Type B pancreatic cell (in vitro differentiated cells): Measurements from ENCODE around the gene SBNO2. TPM values are rescaled to one million over a fixed set of nuclear protein-coding genes. Genes with fewer than 3 reads are reported as not detected.
A peak's percentile ranks its signal among the peaks of the same experiment; 100 is the strongest.

ENCODE experiments used
- DNase-seq: peaks from one replicate; pipeline ENCODE4 v3.0.0; 2021; ENCODE audit warnings: mixed read lengths; ENCODE audit not compliant: unreplicated experiment; ENCODE audit errors: extremely low spot score
- H3K27ac Mint-ChIP-seq: 2 replicates; pipeline ENCODE4 v1.8.0; 2021; ENCODE audit warnings: mild to moderate bottlenecking, mixed read lengths
- H3K27me3 Mint-ChIP-seq: 2 replicates; pipeline ENCODE4 v1.8.0; 2021; ENCODE audit warnings: mixed read lengths
- H3K36me3 Mint-ChIP-seq: 2 replicates; pipeline ENCODE4 v1.8.0; 2021; ENCODE audit warnings: mixed read lengths
- H3K4me1 Mint-ChIP-seq: one replicate; pipeline ENCODE4 v1.8.0; 2021; ENCODE audit warnings: mixed read lengths; ENCODE audit not compliant: unreplicated experiment
- H3K4me3 Mint-ChIP-seq: 2 replicates; pipeline ENCODE4 v1.8.0; 2021; ENCODE audit warnings: mild to moderate bottlenecking, mixed read lengths
- H3K9me3 Mint-ChIP-seq: 2 replicates; pipeline ENCODE4 v1.8.0; 2021; ENCODE audit warnings: mixed read lengths
- long read RNA-seq: library from polyadenylated mRNA; unstranded; transcript quantifications from one replicate; pipeline ENCODE4 v2.0.0, GENCODE V29; 2020
- total RNA-seq: library from RNA; stranded (reverse); gene quantifications from 2 replicates; pipeline ENCODE4 v1.2.1, GENCODE V29; 2021; ENCODE audit warnings: low replicate concordance
- TF ChIP-seq, protein P1 (sequence below): fragments of 200-600 bp; sonication (generic); conservative IDR thresholded peaks from 2 replicates; pipeline ENCODE4 v1.5.0; 2021; ENCODE audit warnings: antibody characterized with exemption, mild to moderate bottlenecking

Gene SBNO2, protein sequence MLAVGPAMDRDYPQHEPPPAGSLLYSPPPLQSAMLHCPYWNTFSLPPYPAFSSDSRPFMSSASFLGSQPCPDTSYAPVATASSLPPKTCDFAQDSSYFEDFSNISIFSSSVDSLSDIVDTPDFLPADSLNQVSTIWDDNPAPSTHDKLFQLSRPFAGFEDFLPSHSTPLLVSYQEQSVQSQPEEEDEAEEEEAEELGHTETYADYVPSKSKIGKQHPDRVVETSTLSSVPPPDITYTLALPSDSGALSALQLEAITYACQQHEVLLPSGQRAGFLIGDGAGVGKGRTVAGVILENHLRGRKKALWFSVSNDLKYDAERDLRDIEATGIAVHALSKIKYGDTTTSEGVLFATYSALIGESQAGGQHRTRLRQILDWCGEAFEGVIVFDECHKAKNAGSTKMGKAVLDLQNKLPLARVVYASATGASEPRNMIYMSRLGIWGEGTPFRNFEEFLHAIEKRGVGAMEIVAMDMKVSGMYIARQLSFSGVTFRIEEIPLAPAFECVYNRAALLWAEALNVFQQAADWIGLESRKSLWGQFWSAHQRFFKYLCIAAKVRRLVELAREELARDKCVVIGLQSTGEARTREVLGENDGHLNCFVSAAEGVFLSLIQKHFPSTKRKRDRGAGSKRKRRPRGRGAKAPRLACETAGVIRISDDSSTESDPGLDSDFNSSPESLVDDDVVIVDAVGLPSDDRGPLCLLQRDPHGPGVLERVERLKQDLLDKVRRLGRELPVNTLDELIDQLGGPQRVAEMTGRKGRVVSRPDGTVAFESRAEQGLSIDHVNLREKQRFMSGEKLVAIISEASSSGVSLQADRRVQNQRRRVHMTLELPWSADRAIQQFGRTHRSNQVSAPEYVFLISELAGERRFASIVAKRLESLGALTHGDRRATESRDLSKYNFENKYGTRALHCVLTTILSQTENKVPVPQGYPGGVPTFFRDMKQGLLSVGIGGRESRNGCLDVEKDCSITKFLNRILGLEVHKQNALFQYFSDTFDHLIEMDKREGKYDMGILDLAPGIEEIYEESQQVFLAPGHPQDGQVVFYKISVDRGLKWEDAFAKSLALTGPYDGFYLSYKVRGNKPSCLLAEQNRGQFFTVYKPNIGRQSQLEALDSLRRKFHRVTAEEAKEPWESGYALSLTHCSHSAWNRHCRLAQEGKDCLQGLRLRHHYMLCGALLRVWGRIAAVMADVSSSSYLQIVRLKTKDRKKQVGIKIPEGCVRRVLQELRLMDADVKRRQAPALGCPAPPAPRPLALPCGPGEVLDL (N-terminal part only)
- 45.5 and 60.7 TPM in 2 replicates for total RNA-seq
- long read RNA-seq, partial matches to known transcripts = 0 of 1 reads
- long read RNA-seq, other reads (novel, unspliced or antisense) = 1 of 1 reads

GRCh38 chr19:1173845-1174809 is at the start of gene SBNO2:
Gene SBNO2, minus strand, starts transcription at chr19:1174268. Its CDS starts 19,992 bp downstream, at chr19:1154276.
- TF ChIP-seq, protein P1, sequence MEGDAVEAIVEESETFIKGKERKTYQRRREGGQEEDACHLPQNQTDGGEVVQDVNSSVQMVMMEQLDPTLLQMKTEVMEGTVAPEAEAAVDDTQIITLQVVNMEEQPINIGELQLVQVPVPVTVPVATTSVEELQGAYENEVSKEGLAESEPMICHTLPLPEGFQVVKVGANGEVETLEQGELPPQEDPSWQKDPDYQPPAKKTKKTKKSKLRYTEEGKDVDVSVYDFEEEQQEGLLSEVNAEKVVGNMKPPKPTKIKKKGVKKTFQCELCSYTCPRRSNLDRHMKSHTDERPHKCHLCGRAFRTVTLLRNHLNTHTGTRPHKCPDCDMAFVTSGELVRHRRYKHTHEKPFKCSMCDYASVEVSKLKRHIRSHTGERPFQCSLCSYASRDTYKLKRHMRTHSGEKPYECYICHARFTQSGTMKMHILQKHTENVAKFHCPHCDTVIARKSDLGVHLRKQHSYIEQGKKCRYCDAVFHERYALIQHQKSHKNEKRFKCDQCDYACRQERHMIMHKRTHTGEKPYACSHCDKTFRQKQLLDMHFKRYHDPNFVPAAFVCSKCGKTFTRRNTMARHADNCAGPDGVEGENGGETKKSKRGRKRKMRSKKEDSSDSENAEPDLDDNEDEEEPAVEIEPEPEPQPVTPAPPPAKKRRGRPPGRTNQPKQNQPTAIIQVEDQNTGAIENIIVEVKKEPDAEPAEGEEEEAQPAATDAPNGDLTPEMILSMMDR = no peak
- Mint-ChIP-seq H3K4me3 (peak within 1 kb of the TSS; percentile 88), H3K36me3 (peaks cover 8% of the 10 kb centered on the region), H3K4me1 (peaks cover 29% of the 10 kb centered on the region), H3K27me3 (no peaks in the 10 kb centered on the region), H3K27ac (peak within 1 kb of the TSS; percentile 85), H3K9me3 (no peaks in the 10 kb centered on the region)
- peak; percentile 97 for DNase-seq

- no peak overlapping the region for H3K4me3 Mint-ChIP-seq
- no peak overlapping the region for H3K27ac Mint-ChIP-seq
- no peaks in the 10 kb centered on the region for H3K9me3 Mint-ChIP-seq
- no peaks in the 10 kb centered on the region for H3K36me3 Mint-ChIP-seq
- TF ChIP-seq, protein P1 = peak; percentile 66
- DNase-seq = no peak
- H3K27me3 Mint-ChIP-seq = no peaks in the 10 kb centered on the region
- no peaks in the 10 kb centered on the region for H3K4me1 Mint-ChIP-seq
Measured at GRCh38 chr19:1223018-1223855, 49.2 kb upstream of the SBNO2 start.

DNA sequence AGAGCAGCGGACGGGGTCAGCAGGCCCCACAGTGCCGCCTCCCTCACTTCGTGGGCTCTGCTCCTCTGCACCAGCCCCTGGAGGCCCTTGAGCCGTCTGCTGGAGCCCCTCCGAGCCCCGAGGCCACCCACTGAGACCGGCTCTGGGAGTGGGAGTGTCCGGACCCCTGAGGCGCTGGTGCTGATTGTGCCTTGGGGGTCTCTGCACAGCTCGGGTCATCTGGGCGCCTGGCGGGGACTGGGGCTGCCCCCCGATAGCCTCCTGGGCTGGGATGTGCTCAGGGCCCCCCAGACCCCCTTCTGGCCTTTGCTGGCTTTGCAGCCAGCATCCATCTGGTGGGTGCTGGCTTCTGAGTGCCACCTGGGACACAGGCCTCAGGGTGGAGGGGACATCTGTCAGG is 48.3 kb upstream of the SBNO2 start:
- Mint-ChIP-seq H3K27me3 (no peaks in the 10 kb centered on the region), H3K36me3 (no peaks in the 10 kb centered on the region), H3K27ac (no peak overlapping the region), H3K9me3 (no peaks in the 10 kb centered on the region), H3K4me1 (no peaks in the 10 kb centered on the region), H3K4me3 (no peak overlapping the region)
- TF ChIP-seq, protein P1 = no peak
- DNase-seq = no peak

- no peak overlapping the region for H3K27ac Mint-ChIP-seq
Measured at GRCh38 chr19:1221904-1222255, 47.8 kb upstream of the SBNO2 start.

More at GRCh38 chr19:1221904-1222255, 47.8 kb upstream of the SBNO2 start:
- H3K27me3 Mint-ChIP-seq = no peaks in the 10 kb centered on the region
- H3K4me3 Mint-ChIP-seq = no peak overlapping the region
- TF ChIP-seq, protein P1 = no peak
- no peaks in the 10 kb centered on the region for H3K9me3 Mint-ChIP-seq
- no peaks in the 10 kb centered on the region for H3K4me1 Mint-ChIP-seq
- H3K36me3 Mint-ChIP-seq = no peaks in the 10 kb centered on the region
- DNase-seq = no peak
